HG03457 (cell line): ENCODE measurements around the gene GLT6D1.
"Not testable (repeated sequence)": the region's sequence is repeated elsewhere in the genome, so short reads cannot be mapped to it uniquely, and the experiment has no call there.

Source experiments
- ATAC-seq: cut with Tn5 transposase; IDR thresholded peaks from one replicate; pipeline ENCODE4 v1.9.1; 2021; ENCODE audit warnings: moderate number of reproducible peaks; ENCODE audit not compliant: unreplicated experiment

Gene GLT6D1

DNA sequence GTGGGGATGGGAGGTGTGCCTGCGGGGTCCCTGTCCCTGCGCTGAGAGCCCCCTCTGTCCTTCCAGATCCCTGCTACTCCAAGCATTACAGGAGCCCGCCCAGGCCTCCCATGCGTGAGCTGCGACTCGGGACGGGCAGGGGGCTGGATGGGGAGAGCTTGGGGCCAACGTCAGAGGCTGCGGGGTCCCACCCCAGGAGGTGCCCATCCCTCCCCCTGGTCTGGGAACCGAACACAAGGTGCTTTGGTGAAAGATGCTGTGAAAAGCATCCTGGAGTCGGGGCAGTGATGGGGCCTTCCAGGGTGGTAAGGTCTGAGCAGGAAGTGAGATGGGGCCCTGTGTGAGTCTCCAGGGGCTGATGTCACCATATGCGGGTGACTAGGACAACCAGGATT lies 26.5 kb upstream of the GLT6D1 start:
- no peak for ATAC-seq

DNA sequence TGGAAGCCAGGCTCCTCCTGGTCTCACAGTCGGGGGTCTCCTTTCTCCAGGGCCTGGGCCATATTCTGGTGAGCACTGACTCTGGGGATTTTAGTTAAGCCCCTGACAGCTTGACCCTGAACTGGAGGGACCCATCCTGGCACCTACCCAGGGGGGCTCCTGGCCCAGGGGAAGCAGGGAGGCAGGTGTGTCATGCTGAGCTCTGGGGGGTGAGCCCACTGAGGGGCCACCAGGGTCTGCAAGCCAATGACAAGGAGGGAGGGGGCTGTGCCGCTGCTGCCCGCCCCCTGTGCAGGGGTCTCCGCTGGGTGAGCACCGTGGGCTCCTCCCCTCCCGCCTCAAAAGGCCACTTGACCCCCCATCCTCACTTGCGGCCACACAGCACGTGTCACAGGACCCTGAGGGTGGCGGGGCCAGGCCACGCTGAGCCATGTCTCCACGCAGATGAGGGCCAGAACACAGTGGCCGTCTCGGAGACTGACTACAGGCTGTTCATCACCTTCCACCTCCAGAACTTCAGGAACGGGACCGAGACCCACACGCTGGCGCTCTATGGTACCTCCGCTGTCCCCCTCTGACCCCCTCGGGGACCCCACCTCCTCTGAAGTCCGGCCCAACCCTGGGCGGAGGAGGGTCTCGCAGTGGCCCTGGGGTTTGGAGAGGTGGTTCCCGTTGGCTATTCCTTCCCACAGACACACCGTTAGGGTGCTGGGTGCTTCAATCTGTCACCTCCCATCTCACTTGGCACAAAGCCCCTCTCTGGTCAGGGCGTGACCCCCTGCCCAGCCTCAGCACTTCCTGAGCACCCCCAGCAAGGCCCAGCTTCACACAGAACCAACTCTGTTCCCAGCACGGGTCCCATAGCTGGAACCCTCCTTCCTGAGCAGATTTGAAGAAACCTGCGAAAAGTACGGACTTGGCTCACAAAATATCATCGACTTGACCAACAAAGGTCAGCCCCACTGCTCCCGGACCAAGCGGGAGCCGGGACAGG lies 25.8 kb upstream of the GLT6D1 start:
- ATAC-seq: no peak

DNA sequence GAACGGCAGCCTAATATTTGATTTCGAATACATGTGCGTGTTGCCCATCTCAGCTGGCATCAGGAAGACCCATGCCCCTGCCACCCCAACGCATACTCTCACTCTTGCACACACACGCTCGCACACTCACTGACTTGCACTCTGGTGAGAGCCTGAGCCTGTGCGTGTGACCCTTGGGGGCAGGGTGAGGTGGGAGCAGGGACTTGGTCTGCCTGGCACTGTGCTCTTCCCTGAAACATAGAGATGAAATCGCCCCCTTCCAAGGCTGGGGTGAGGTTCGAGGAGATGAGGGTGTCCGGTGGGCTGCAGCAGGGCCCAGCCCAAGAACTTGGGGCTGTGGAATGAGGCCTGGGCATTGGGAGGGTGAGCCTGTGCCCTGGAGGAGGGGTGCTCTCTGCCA lies 24.9 kb upstream of the GLT6D1 start:
- no peak for ATAC-seq

DNA sequence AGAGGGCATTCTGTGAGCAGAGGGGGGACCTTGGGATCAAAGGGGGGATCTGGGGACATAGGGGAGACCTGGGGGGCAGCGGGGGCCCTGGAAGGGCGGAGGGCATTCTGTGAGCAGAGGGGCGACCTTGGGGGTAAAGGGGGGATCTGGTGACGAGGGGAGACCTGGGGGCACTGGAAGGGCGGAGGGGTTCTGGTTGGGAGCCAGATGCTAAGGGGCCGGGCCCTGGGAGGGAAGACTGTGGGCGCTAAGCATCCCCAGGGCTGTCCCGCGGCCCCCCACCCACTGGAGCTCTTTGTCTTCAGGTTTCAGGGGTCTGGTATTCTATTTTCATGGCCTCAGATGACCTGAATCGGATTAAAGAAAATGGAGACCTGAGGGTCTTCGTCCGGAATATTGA lies 24.5 kb upstream of the GLT6D1 start:
- ATAC-seq: no peak

- no peak for ATAC-seq
Measured at GRCh38 chr9:135663451-135663770, 24.1 kb upstream of the GLT6D1 start.

- no peak for ATAC-seq
Measured at GRCh38 chr9:135662758-135663450, 23.6 kb upstream of the GLT6D1 start, which contains the start of gene LCN9. LCN9 (plus strand) TSS chr9:135663309; CDS start chr9:135663322, 13 bp downstream.

DNA sequence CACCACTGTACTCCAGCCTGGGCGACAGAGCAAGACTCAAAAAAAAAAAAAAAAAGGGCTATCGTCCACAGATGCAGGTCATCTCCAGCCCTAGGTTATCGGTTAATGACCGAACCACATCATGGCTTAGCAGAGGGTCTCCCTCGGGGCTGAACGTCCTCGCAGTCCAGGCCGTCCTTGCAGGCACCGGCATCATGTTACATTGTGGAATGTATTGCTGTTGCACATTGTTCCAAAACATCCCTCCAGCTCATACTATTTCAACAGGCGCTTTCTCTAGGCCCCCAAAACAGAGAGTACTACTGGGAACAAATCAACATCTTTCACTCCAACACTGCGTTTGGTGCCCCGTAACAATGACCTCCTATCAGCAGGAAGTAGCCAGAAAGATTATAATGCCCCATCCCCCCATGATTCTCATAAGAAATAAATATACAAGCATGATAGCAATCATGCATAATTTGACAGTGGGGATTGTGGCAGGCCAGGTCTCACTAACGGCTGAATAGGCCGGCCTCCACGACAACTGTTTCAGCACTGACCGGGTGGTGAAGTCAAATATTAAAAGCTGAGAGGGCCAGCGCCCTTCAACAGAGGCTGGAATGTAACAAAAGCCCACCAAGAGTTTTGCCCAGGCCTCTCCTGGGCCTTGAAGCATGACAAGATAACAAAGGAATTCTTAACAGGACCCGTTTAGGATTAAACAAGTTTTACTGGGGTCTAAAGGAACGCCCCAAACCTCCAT lies 22.6 kb upstream of the GLT6D1 start:
- ATAC-seq: no peak

DNA sequence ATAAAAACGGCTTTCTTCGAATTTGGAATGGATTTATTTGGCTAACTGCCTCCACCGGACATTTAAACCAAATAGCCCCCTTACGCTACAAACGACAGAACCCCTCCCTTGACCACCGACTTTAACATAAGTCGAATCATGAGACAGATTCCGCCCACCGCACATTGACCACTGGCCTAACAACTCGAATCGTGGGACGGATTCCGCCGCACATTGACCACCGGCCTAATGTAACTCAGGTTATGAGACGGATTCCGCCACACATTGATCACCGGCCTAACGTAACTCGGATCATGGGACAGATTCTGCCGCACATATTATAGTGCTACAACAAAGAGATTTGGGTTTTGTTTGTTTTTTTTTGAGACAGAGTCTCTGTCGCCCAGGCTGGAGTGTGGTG lies 21.1 kb upstream of the GLT6D1 start:
- no peak for ATAC-seq

GRCh38 chr9:135659252-135659651 lies 19.9 kb upstream of the GLT6D1 start:
- no peak for ATAC-seq

GRCh38 chr9:135657416-135657815 lies 18.1 kb upstream of the GLT6D1 start:
- ATAC-seq: no peak

- ATAC-seq: no peak
Measured at GRCh38 chr9:135655317-135655716, 16.0 kb upstream of the GLT6D1 start.

DNA sequence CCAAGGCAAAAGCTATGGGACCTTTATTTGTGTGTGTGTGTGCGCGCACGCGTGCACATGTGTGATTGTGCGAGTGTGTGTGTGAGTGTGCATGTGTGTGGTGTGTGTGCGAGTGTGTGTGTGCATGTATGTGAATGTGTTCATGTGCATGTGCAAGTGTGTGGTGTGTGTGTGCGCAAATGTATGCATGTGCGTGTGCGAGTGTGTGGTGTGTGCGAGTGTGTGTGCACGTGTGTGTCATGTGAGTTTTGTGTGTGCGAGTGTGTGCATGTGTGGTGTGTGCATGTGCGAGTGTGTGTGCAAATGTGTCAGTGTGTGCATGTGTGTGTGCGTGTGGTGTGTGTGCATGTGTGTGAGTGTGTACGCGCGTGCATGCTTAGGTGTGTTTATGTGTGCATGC lies 11.1 kb upstream of the GLT6D1 start:
- no peak for ATAC-seq

DNA sequence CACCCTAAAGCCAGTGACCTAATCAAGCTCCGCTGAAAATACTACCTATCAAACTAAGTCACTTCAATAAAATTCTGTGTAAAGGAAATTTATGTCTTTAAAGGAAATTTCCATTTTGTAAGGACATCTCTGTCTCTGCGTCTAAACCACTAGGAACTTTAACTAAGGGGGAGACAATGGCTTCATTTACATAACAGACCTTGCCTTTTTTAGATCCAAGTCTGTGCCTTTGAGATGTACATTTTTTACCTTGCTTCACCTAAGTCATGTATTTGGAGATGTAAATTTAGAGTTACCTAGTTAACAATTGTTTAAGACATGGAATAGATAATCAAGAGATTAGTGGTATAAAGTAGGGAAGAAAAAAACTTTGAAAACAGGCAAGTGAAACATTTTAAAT lies 10.2 kb upstream of the GLT6D1 start:
- ATAC-seq: no peak

- no peak for ATAC-seq
Measured at GRCh38 chr9:135648494-135649410, 9.4 kb upstream of the GLT6D1 start.

DNA sequence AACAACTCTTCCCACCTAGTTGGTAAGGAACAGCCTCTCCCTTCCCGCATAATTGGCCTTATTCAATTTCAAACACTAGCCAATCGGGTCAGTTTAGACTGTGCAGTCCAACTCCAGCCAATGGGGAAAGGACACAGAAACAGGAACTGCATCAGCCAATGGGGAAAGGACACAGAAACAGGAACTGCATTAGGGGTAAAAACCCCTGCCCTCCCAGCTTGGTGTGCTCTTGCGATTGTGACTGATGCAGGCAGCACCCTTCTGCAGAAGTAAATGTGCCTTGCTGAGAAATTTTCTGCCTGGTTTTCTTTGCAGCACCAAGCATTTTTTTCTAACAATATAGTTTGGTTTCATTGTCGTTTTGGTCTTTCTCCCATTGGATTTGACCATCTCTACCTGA lies 8.5 kb upstream of the GLT6D1 start:
- no peak for ATAC-seq

- no peak for ATAC-seq
Measured at GRCh38 chr9:135644631-135645218, 5.4 kb upstream of the GLT6D1 start.

- ATAC-seq: no peak
Measured at GRCh38 chr9:135641745-135642144, 2.4 kb upstream of the GLT6D1 start.

DNA sequence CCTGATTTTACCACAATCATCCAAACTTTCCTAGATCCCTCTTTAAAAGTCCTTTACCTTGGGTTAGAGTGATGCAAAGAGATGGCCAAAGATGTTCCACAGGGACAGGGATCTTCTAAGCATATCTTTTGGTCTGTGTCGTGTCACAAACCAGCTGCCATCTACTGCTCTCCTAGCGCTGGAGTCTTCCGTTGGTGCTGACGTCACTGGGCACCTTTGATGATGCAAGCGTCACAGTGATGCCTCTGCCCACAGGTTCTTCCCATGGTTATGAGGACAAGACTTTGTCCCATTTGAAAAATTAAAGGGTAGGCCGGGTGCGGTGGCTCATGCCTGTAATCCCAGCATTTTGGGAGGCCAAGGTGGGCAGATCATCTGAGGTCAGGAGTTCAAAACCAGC lies 1.7 kb upstream of the GLT6D1 start:
- ATAC-seq: no peak

- not testable (repeated sequence) for ATAC-seq
Measured at GRCh38 chr9:135636930-135637530, 2.3 kb downstream of the GLT6D1 start.

DNA sequence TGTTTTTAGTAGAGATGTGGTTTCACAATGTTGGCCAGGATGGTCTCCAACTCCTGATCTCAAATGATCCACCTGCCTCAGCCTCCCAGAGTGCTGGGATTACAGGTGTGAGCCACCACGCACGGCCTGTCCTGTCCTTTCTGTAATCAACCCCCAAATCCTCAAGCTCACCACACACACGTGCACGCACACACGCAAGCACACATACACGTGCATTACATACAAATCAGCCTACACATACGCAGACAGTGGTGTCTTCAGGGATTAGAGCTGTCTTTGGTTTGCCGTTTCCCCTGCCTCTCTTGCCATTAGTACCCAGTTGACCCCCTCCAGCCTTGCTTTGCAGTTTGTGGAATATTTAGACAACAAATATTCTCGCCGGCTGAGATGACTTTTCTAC lies 6.5 kb downstream of the GLT6D1 start:
- no peak for ATAC-seq
